RWPE1 (cell line): ENCODE measurements around the gene STT3B.

Source experiments
- CTCF ChIA-PET: fragments of 350-600 bp; sonication (Branson Sonifier 250); formaldehyde crosslinking; extraction: SDS; loops from one replicate; lab custom pipeline; 2021; lab: Yijun Ruan, JAX
- POLR2A ChIA-PET: fragments of 400-600 bp; formaldehyde crosslinking; extraction: SDS; loops from one replicate; lab custom pipeline; 2020; ENCODE audit warnings: antibody characterized with exemption; ENCODE audit not compliant: low non-redundant PET; lab: Yijun Ruan, JAX
- DNase-seq: peaks from one replicate; pipeline ENCODE4 v3.0.0; 2012; ENCODE audit warnings: low spot score
- H3K27ac ChIP-seq: fragments of 450-650 bp; 2 replicates; pipeline ENCODE4 v1.5.1; 2017
- CTCF ChIP-seq: fragments of 450-650 bp; conservative IDR thresholded peaks from 2 replicates; pipeline ENCODE4 v1.5.1; 2017; ENCODE audit warnings: low read depth, mild to moderate bottlenecking

STT3B gene

GRCh38 chr3:31616711-31617110 is 84.0 kb downstream of the STT3B start:
- POLR2A ChIA-PET: no interaction called here
- no peak overlapping the region for H3K27ac ChIP-seq
- DNase-seq: no peak
- TF ChIP-seq CTCF: no peak
- CTCF ChIA-PET: no interaction called here

- no peak for DNase-seq
- ChIA-PET CTCF (no interaction called here), POLR2A (no interaction called here)
- no peak for TF ChIP-seq CTCF
- H3K27ac ChIP-seq: no peak overlapping the region
Measured at GRCh38 chr3:31620656-31621055, 87.9 kb downstream of the STT3B start.

- DNase-seq: no peak
- no peak overlapping the region for H3K27ac ChIP-seq
- ChIA-PET CTCF (no interaction called here), POLR2A (no interaction called here)
- no peak for TF ChIP-seq CTCF
Measured at GRCh38 chr3:31621314-31621713, 88.6 kb downstream of the STT3B start.

- TF ChIP-seq CTCF: no peak
- no peak for DNase-seq
- POLR2A ChIA-PET: no interaction called here
- no peak overlapping the region for H3K27ac ChIP-seq
- CTCF ChIA-PET: no interaction called here
Measured at GRCh38 chr3:31622636-31623288, 90.0 kb downstream of the STT3B start.

GRCh38 chr3:31624083-31624709 is 91.5 kb downstream of the STT3B start:
- no peak for TF ChIP-seq CTCF
- DNase-seq: no peak

GRCh38 chr3:31625358-31625757 is 92.6 kb downstream of the STT3B start:
- ChIA-PET POLR2A (no interaction called here), CTCF (no interaction called here)
- DNase-seq: no peak
- H3K27ac ChIP-seq: no peak overlapping the region
- no peak for TF ChIP-seq CTCF

More at GRCh38 chr3:31624083-31624709, 91.5 kb downstream of the STT3B start:
- POLR2A ChIA-PET: no interaction called here
- CTCF ChIA-PET: no interaction called here
- no peak overlapping the region for H3K27ac ChIP-seq
